ENCODE results near the gene C6orf62.
A peak's percentile ranks its signal among the peaks of the same experiment; 100 is the strongest.
"Not testable (repeated sequence)": the region's sequence is repeated elsewhere in the genome, so short reads cannot be mapped to it uniquely, and the experiment has no call there.

Gene C6orf62

DNA sequence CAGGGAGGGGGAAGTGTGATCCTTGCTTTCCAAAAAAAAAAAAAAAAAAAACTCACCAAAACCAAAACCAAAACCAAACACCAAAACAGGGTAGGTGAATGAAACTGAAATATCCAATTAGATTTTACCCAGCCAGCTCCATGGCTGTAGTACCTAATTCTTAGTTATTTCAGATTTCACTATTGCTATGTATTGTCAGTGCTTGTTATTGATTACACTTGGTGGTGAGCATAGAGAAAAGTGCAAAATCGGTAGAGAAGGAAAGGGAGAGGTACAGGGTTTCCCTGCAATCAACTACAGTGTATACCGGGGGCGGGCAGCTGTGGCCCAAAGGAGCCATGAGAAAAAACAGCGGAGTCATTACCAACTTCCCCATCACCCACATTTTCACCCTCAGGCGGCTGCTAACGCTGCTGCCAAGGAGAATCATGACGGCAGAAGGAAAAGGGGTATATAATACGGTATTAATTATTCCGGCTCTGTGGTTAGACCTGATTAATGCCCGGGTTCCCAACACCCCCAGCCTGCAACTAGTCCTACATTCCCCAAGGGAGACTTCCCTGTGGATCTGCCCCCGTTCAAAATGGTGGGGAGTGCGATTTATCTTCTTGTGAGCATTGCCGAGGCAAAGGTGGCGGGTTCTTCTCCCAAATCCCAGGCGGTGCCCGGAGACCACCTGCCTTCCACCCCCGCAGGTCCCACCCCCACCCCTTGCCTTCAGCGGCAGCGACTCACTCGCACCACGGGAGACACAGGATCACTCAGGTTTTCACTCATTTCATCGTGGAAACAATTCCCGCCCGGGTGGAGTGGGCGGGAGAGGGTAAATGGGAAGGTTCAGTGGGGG, at the start of gene C6orf62:
C6orf62 (minus strand) TSS at position 30 of the 847 bp plus-strand sequence. CDS start 486 bp downstream, outside the sequence.
- peak; percentile 50 for DNase-seq

DNA sequence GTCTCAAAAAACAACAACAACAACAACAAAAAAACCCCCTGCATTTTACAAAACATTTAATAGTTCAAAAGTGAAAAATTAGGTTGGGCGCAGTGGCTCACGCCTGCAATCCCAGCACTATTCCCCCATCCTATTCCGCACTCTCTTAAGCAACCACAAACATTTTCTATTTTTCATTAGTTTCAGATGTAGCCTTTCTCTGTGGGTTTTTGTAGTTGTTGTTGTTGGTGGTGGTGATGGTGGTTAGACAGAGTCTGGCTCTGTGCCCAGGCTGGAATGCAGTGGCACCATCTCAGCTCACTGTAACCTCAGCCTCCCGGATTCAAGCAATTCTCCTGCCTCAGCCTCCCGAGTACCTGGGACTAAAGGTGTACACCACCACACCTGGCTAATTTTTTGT, 49.4 kb upstream of the C6orf62 start:
- DNase-seq: no peak

DNA sequence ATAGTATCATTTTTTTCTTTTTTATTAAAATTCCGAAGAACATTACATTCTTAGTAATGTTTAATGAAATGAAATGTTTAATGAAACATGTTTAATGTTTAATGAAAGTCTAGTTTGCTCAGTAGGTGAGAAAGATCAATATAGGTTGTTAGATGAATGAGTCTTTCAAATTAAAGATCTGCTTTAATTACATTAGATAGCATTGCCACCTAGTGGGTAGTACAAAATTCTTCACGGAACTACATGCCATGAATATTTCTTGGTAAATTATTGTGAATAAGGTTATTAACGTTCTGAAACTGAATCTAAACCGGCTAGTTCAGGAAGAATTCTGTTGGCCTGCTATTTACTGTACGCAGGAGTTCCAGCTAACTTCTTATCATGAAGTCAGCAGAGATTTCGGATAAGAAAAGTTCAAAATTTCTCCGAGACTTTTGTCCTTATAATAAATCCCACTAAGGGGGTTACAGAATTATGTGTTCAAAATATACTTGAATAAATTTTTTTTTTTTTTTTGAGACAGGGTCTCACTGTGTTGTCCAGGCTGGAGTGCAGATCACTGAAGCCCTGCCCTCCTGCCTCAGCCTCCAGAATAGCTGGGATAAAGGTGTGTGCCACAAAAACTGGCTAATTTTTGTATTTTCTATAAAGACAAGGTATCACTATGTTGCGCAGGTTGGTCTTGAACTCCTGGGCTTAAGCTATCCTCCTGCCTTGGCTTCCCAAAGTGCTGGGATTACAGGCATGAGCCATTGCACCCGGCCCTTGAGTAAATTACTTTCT, 47.9 kb upstream of the C6orf62 start:
- DNase-seq: no peak

DNA sequence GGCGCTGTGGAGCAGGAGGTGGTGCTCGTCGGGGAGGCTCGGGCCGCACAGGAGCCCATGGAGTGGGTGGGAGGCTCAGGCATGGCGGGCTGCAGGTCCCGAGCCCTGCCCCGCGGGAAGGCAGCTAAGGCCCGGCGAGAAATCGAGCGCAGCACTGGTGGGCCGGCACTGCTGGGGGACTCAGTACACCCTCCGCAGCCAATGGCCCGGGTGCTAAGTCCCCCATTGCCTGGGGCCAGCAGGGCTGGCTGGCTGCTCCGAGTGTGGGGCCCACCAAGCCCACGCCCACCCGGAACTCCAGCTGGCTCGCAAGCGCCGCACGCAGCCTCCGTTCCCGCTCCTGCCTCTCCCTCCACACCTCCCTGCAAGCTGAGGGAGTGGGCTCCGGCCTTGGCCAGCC, 47.0 kb upstream of the C6orf62 start:
- DNase-seq: not testable (repeated sequence)

DNA sequence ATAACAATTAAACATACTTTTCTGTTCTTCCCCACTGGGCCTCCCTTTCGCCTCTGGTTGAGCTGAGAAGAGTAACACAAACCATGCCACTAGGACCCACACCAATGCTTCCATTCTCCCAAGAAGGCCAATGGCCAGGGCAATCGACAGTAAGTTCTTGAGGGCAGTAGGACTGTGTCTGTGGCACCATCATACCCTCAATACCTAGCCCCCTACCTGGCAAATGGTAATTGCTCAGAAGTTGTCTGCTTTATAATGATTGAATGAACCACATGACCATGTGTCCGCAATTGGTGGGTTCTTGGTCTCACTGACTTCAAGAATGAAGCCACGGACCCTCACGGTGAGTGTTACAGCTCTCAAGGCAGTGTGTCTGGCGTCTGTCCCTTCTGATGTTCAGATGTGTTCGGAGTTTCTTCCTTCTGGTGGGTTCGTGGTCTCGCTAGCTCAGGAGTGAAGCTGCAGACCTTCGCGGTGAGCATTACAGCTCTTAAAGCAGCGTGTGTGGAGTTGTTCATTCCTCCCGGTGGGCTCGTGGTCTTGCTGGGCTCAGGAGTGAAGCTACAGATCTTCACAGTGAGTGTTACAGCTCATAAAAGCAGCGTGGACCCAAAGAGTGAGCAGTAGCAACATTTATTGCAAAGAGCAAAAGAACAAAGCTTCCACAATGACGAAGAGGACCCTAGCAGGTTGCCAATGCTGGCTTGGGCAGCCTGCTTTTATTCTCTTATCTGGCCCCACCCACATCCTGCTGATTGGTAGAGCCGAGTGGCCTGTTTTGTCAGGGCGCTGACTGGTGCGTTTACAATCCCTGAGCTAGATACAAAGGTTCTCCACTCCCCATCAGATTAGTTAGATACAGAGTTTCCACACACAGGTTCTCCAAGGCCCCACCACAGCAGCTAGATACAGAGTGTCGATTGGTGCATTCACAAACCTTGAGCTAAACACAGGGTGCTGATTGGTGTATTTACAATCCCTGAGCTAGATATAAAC, 46.2 kb upstream of the C6orf62 start:
- not testable (repeated sequence) for DNase-seq

DNA sequence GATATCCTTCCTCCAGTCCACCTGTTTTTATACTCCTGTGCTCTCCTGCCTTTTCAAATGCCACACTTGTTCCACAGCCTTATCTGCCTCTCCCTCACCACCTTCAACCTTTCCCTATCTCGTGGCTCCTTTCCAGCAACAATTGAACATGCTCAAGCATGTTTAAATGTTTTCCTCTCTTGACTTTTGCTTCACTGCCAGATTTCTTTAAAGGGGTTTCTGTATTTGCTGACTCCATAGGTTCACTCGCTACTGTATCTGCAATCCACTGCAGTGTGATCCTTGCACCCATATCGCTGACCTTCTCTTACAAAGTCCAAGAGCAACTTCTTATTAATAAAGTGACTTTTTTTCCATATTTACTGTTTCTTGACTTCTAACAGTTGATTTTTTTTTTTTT, 44.6 kb upstream of the C6orf62 start:
- no peak for DNase-seq

DNA sequence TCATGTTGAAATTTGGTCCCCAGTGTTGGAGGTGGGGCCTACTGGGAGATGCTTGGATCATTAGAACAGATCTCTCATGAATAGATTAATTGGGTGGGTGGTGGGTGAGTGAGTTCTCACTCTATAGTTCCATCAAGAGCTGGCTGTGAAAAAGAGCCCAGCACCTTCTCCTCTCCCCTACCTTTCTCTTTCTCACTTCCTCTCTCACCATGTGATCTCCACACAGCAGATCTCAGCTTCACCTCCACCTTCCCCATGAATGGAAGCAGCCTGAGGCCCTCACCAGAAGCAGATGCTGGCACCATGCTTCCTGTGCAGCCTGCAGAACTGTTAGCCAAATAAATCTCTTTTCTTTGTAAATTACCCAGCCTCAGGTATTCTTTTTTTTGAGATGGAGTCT, 42.9 kb upstream of the C6orf62 start:
- no peak for DNase-seq

DNA sequence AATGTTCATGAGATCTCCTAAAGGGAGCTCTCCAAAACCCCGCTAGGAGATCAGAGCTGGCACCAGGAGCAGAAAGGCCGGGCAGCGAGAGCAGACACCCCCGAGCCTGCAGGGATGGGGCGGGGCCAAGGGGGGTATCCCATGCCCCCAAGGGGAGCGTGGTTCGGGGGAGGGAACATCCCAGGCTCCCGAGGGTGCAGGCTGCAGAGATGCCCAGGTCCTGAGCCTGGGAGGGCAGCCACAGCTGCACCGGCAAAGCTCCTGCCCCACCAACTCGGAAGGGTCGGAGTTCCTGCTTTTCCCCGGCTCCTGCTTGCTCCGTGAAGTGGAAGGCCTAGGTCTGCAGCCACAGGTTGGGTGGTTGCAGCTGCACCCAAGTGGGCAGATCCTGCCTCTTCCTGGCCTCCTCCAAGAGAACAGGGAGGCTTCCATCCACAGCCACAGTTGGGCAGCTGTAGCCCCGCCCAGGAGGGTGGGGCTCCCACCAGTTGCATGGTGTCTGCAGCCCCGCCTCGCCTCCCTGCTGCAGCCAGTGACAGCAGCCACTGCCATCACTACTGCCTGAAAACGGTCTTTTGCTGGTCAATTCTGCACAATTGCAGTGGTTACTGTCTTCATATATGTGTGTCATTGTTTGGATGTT, 42.4 kb upstream of the C6orf62 start:
- no peak for DNase-seq

DNA sequence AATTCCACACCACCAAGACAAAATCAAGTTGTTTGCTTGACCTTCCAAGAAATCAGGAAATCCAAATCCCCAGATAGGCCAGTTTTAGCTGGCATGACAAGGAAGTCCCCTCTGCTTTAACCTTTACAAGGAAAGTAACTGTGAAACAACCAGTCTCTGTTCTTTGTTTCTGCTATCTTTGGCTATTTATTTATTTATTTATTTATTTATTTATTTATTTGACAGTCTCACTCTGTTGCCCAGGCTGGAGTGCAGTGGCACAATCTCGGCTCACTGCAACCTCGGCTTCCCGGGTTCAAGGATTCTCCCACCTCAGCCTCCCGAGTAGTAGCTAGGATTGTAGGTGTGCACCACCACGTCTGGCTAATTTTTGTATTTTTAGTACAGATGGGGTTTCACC, 41.3 kb upstream of the C6orf62 start:
- DNase-seq: no peak

DNA sequence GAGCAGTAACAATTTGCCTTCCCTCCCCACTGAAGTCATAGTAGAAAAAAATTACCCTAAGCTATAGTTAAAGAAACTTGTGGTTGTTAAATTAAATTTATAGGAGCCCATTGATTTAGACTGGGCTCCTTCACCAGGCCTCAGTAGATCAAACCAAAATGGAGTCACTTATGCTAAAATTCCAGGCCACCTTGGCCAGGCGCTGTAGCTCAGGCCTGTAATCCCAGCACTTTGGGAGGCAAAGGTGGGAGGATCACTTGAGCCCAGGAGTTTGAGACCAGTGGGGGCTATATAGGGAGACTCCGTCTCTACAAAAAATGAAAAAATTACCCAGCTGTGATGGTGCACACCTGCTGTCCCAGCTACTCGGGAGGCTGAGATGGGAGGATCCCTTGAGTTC, 40.8 kb upstream of the C6orf62 start:
- no peak for DNase-seq

DNA sequence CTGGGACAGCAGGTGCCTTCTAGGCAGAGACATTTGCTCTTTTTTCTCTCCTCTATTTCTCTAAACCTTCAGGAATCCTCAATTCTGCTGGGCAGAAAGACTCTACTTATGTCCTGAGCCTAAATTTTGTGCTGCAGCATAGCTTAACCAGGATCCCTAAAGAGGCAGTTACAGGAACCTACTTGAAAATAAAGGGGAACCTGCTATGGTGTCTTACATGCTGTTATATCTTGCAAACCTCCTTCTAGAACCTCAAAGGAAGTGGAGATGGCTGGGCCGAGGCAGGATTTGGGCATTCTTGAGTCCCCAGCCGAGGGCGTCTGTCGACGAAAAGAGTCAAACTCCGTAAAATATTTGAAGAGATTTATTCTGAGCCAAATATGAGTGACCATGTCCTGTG, 38.7 kb upstream of the C6orf62 start:
- no peak for DNase-seq

DNA sequence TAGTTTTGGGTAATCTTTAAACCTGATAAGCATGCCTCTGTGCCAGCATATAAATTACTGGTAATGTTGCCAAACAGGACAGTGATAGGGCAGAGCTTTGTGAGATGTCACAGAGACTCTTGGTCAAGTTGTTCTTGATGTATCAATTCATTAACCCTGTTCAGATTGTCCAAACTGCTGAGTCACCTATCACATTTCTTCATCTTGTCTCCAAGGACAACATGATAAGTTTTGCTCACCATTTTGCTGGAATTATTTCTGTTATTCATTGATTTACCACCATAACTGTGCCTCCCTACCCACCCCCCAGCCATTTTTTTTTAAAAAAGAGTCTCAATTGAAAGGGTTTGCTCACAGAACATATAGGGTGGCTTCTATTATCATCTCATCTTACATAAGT, 36.3 kb upstream of the C6orf62 start:
- DNase-seq: no peak

DNA sequence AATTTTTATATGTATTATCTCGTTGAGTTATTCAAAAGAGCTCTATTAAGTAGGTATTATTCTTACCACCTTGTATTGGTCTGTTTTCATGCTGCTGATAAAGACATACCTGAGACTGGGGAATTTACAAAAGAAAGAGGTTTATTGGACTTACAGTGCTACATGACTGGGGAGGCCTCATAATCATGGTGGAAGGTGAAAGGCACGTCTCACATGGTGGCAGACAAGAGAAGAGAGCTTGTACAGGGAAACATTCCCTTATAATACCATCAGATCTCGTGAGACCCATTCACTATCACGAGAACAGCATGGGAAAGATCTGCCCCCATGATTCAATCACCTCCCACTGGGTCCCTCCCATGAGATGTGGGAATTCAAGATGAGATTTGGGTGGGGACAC, 35.4 kb upstream of the C6orf62 start:
- DNase-seq: not testable (repeated sequence)

DNA sequence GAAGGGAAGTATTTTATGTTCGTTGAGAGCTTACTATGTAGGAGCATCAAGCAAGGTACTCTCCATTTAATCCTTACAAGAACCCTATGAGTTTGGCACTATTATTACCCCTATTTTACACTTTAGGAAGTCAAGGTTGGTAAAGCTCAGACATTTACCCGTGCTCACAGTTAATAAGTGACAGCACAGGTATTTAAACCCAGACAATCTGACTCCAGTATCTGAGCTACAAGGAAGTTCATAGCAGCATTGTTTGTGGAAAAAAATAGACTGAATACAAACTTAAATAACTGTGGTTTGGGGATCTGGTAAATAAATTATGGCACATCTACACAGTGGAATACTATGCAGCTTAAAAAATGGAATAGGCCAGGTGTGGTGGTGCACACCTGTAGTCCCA, 34.6 kb upstream of the C6orf62 start:
- no peak for DNase-seq

DNA sequence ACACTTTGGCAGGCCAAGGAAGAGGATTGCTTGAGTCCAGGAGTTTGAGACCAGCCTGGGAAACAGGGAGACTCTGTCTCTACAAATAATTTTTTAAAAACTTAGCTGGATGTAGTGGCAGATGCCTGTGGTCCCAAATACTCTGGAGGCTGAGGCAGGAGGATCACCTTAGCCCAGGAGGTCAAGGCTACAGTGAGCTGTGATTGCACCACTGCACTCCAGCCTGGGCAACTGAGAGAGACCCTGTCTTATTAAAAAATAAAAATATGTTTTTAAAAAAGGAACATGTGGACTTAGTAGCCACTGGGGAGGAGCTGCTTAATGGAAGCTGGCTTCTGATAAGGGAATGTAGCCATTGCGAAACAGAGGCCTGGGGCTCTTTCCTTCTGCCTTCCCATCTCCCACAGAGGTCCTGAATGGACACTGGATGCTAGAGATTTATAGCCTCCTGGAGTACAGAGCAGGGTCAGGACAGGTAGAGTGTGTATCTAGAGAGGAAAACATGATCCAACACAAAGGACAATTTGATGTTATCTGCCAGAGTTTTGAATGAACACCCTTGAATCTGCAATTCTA, 34.1 kb upstream of the C6orf62 start:
- DNase-seq: no peak

DNA sequence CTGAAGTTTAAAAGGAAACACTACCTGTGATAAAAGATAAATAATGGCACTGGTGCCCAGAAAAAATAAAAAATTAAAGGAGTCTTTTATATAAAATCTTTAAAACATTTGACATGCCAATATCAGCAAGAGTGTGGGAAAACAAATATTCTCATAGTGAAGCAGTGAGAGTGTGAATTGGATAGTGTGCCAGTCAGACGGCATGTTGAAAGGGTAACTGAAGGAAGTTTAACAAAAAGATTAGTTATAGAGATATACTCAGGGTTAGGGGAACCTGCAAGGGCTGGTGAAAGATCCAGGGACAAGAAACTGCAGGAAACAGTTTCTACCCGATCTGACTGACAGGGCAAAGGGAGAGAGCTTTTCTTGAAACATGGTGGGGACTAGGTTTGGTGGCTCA, 33.5 kb upstream of the C6orf62 start:
- DNase-seq: no peak

DNA sequence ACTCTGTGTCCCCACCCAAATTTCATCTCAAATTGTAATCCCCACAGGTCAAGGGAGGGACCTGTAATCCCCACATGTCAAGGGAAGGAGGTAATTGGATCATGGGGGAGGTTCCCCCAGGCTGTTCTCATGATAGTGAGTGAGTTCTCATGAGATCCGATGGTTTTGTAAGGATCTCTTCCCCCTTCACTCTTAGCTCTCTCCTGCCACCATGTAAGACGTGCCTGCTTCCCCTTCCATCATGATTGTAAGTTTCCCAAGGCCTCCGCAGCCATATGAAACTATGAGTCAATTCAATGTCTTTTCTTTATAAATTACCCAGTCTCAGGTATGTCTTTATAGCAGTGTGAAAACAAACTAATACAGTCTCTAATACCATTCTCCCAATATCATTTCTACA, 31.9 kb upstream of the C6orf62 start:
- not testable (repeated sequence) for DNase-seq

DNA sequence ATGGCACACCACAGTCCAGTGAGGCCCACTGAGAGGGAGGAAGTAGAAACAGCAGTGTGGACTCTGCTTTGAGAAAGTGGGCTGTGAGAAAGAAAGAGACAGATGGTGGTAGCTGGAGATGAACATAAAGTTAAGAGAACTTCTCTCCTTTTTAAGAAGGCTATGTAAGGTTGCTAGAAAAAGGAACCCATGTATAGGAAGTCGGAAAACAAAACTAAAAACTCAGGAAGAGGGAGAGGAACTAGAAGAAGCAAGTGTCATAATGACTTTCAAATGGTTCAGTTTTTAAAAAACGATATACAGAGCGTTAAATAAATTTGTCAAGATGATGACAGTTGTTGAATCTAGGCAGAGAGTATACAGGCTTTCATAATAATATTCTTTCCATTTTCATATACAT, 30.3 kb upstream of the C6orf62 start:
- no peak for DNase-seq

DNA sequence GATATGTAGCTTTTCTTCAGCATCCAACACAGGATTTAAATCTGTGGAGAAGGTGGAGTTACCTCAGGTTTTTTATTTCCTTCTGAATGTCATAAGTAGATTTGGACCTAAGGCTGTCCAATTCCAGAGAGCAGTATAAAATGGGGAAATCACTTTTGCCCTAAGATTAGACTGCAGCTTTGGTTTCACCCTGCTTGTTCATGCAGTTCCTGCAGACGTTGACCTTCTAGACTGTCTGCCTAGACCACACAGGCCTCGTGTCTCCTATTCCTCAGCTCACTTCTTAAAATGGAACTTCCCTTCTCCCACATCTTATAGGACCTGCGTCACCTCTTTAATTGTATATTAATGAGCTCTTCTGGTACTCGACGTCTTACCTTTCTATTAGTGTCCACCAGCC, 26.0 kb upstream of the C6orf62 start:
- no peak for DNase-seq

DNA sequence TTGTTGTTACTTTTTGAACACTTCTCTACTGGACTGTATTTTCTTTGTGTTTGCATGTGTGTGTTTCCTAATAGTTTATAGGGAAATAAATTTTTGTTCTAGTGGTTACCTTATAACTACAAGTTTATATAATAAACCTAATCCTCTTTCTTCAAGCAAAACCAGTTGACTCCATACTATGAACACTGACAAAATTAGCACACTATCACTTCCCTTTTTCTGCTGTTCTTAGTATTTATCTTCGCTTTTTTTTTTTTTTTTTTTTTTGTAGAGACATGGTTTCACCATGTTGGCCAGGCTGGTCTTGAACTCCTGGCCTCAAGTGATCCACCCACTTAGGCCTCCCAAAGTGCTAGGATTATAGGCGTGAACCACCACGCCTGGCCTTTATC, 25.0 kb upstream of the C6orf62 start:
- DNase-seq: no peak

DNA sequence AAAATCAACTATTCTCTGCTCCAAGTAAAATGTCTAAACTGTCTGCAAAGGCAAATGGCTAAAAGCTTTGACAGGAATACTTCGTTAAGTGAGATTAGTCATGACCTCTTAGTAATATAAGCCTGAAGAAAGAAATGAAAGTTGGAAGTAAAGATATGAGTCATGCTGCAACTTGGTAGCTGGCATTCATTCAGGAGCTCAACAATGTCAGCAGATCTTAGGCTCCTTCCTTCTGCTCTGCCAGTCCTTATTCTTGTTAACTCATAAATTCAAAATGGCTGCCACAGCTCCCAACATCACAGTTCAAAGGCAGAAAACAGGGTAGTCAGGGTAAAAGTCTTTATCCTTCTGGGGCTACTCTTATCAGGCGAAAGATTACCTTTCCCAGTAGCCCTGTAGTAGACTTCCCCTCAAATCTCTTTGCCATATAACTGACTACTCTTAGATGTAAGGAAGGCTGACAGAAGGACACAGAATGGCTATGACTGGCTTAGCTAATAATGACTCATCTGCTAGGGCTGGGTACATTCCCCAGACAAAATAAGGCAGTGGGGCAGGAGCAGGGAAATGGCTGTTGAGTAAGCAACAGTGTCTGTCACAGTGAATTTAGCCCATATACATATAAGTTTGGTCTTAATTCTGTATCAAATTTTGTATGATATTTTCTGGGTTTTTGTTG, 24.4 kb upstream of the C6orf62 start:
- DNase-seq: no peak
